ENCODE measurements around the gene RAB3A.

- TF ChIP-seq EZH2 (IDR thresholded peaks at IDR 0.05; ENCODE audit: borderline replicate concordance, low read length), result no peak
- no peak for TF ChIP-seq CTCF (conservative IDR thresholded peaks at IDR 0.05 in 1 of 2, IDR thresholded peaks at IDR 0.05 in 1 of 2; ENCODE audit: extremely low read depth in 1 of 2, insufficient read depth in 1 of 2, low read depth in 1 of 2, low read length in 2 of 2)
Observed at GRCh38 chr19:18221815-18222725, 18.2 kb upstream of the RAB3A start.
